ENCODE results near the gene IL1B.
"Not testable (repeated sequence)": the region's sequence is repeated elsewhere in the genome, so short reads cannot be mapped to it uniquely, and the experiment has no call there.

IL1B gene

GRCh38 chr2:112836695-112837117 is at the start of gene IL1B:
Gene IL1B (minus strand): TSS chr2:112836779. CDS start chr2:112836229, 550 bp downstream.
- no peak for DNase-seq

- no peak for DNase-seq
These were observed 49.7 kb upstream of the IL1B start for GRCh38 chr2:112886291-112886690.

GRCh38 chr2:112885506-112885902 is 48.9 kb upstream of the IL1B start:
- no peak for DNase-seq

GRCh38 chr2:112884869-112885505 is 48.4 kb upstream of the IL1B start:
- DNase-seq: peak; percentile 89

GRCh38 chr2:112883669-112884068 is 47.1 kb upstream of the IL1B start:
- no peak for DNase-seq

GRCh38 chr2:112881217-112881985 is 44.8 kb upstream of the IL1B start:
- DNase-seq: no peak

- DNase-seq: no peak
These were observed 44.1 kb upstream of the IL1B start for GRCh38 chr2:112880696-112881095.

- no peak for DNase-seq
These were observed 43.5 kb upstream of the IL1B start for GRCh38 chr2:112880091-112880531.

GRCh38 chr2:112879491-112880041 is 43.0 kb upstream of the IL1B start:
- no peak for DNase-seq

GRCh38 chr2:112877423-112877822 is 40.8 kb upstream of the IL1B start:
- DNase-seq: no peak

GRCh38 chr2:112876971-112877361 is 40.4 kb upstream of the IL1B start:
- no peak for DNase-seq

- no peak for DNase-seq
These were observed 39.8 kb upstream of the IL1B start for GRCh38 chr2:112876257-112876970.

- no peak for DNase-seq
These were observed 34.6 kb upstream of the IL1B start for GRCh38 chr2:112870841-112871835.

GRCh38 chr2:112869258-112869842 is 32.8 kb upstream of the IL1B start:
- DNase-seq: no peak

GRCh38 chr2:112867701-112868631 is 31.4 kb upstream of the IL1B start:
- DNase-seq: no peak

- no peak for DNase-seq
These were observed 29.7 kb upstream of the IL1B start for GRCh38 chr2:112866128-112866835.

GRCh38 chr2:112864072-112864471 is 27.5 kb upstream of the IL1B start:
- no peak for DNase-seq

- DNase-seq: not testable (repeated sequence)
These were observed 23.0 kb upstream of the IL1B start for GRCh38 chr2:112859406-112860183.

- no peak for DNase-seq
These were observed 14.0 kb upstream of the IL1B start for GRCh38 chr2:112850588-112850987.
